HG03520 (cell line): ENCODE results near the gene PHLDA2.

Experiments used
- ATAC-seq: cut with Tn5 transposase; IDR thresholded peaks from one replicate; pipeline ENCODE4 v1.9.1; 2021; ENCODE audit warnings: mild to moderate bottlenecking, moderate library complexity; ENCODE audit not compliant: unreplicated experiment

Gene PHLDA2

GRCh38 chr11:2883640-2883978 is 45.6 kb downstream of the PHLDA2 start:
- no peak for ATAC-seq

- ATAC-seq, result no peak
Measured at GRCh38 chr11:2882396-2883110, 46.7 kb downstream of the PHLDA2 start.

DNA sequence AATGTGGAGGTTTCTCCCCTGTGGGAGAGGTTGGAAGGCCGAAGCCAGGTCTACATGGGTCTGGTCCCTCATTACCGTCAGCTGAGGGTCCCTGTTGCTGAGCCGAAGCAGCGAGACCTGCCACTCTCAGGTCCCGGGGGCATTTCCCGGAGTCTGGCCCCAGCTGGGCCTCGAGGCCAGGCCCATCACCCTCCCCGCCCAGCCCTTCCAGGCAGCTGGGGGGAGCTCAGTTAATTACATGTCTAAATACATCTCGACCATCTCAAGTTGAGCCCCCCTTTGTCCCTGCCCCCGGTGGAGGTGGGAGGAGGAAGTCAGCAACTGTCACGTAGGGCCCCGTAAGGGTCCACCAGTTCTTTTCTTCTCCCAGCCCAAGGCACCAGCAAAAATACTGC is 47.2 kb downstream of the PHLDA2 start:
- no peak for ATAC-seq

- no peak for ATAC-seq
Measured at GRCh38 chr11:2881076-2881980, 47.9 kb downstream of the PHLDA2 start.

- ATAC-seq, result no peak
Measured at GRCh38 chr11:2880646-2881045, 48.6 kb downstream of the PHLDA2 start.

DNA sequence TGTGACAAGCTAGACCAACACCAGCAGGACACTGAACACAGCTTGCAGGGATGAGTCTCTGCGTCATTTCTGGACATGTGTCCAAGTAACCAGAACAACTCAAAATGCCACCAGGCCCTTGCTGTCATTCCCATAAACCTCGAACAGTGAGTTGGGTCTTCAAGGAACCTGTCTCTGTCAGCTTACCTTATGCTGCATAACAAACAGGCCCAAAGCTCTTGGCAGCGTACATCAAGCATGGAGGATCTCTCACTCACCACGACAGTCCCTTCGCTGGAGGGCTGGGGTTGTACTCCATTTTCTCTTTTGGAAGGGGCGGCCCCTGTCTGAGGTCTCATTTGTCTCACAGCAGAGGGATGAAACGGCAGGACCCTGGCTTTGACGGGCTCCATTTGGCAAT is 50.4 kb downstream of the PHLDA2 start:
- no peak for ATAC-seq
